A549 (cell line): Measurements from ENCODE around the gene MPZL2.

Experiments
- CHD2 ChIP-seq: fragments of 150-350 bp; IDR thresholded peaks from 2 replicates; pipeline ENCODE4 v1.6.1; 2014; ENCODE audit warnings: low read length; ENCODE audit not compliant: partially characterized antibody
- FOXS1 ChIP-seq: fragments of 250-450 bp; sonication (Bioruptor Pico); IDR thresholded peaks from 2 replicates; pipeline ENCODE4 v1.5.0; 2020; ENCODE audit warnings: mild to moderate bottlenecking, moderate library complexity
- MAFK ChIP-seq: fragments of 450-650 bp; IDR thresholded peaks from 2 replicates; pipeline ENCODE4 v1.6.1; 2014; ENCODE audit not compliant: partially characterized antibody
- POLR2A ChIP-seq: IDR thresholded peaks from 2 replicates; pipeline ENCODE4 v1.6.1; 2012; ENCODE audit warnings: mild to moderate bottlenecking, low read length
- TF ChIP-seq, protein P1 (sequence below): fragments of >200 bp; sonication (Bioruptor Twin); formaldehyde crosslinking; IDR thresholded peaks from 3 replicates; pipeline ENCODE4 v1.5.1; 2016
- TF ChIP-seq, protein P2 (sequence below): fragments of 150-350 bp; IDR thresholded peaks from 2 replicates; pipeline ENCODE4 v1.6.1; 2014; ENCODE audit warnings: low read depth, mild to moderate bottlenecking, low read length
- TF ChIP-seq, protein P3 (sequence below): fragments of 450-650 bp; IDR thresholded peaks from 2 replicates; pipeline ENCODE4 v1.6.1; 2014; ENCODE audit warnings: antibody characterized with exemption

GRCh38 chr11:118211006-118211405 lies 53.1 kb downstream of the MPZL2 start:
- no peak for TF ChIP-seq FOXS1
- TF ChIP-seq, protein P1, sequence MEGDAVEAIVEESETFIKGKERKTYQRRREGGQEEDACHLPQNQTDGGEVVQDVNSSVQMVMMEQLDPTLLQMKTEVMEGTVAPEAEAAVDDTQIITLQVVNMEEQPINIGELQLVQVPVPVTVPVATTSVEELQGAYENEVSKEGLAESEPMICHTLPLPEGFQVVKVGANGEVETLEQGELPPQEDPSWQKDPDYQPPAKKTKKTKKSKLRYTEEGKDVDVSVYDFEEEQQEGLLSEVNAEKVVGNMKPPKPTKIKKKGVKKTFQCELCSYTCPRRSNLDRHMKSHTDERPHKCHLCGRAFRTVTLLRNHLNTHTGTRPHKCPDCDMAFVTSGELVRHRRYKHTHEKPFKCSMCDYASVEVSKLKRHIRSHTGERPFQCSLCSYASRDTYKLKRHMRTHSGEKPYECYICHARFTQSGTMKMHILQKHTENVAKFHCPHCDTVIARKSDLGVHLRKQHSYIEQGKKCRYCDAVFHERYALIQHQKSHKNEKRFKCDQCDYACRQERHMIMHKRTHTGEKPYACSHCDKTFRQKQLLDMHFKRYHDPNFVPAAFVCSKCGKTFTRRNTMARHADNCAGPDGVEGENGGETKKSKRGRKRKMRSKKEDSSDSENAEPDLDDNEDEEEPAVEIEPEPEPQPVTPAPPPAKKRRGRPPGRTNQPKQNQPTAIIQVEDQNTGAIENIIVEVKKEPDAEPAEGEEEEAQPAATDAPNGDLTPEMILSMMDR, result no peak
- no peak for TF ChIP-seq MAFK
- TF ChIP-seq, protein P2, sequence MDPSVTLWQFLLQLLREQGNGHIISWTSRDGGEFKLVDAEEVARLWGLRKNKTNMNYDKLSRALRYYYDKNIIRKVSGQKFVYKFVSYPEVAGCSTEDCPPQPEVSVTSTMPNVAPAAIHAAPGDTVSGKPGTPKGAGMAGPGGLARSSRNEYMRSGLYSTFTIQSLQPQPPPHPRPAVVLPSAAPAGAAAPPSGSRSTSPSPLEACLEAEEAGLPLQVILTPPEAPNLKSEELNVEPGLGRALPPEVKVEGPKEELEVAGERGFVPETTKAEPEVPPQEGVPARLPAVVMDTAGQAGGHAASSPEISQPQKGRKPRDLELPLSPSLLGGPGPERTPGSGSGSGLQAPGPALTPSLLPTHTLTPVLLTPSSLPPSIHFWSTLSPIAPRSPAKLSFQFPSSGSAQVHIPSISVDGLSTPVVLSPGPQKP, result no peak
- no peak for TF ChIP-seq POLR2A
- TF ChIP-seq, protein P3, sequence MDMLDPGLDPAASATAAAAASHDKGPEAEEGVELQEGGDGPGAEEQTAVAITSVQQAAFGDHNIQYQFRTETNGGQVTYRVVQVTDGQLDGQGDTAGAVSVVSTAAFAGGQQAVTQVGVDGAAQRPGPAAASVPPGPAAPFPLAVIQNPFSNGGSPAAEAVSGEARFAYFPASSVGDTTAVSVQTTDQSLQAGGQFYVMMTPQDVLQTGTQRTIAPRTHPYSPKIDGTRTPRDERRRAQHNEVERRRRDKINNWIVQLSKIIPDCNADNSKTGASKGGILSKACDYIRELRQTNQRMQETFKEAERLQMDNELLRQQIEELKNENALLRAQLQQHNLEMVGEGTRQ, result no peak
- TF ChIP-seq CHD2, result no peak
